Activated T-helper 2 cell treated with anti-CD3 and anti-CD28 coated beads, Interferon-gamma antibody, Interleukin-2, Interleukin-4, amounts not matched to agents 10 μg/mL and 5 μg/mL and 100 μg/mL, durations not matched to agents 14 hours and 24 hours and 36 hours (primary cell): ENCODE data around the gene ZNF793. TPM values are rescaled to one million over a fixed set of nuclear protein-coding genes. Genes with fewer than 3 reads are reported as not detected.

Source experiments
- total RNA-seq: library from RNA; stranded (reverse); gene quantifications from 2 replicates; pipeline ENCODE4 v1.2.3, GENCODE V29; 2022

The ZNF793 gene
- total RNA-seq, 1 donor from 2014 or later = 0.66 TPM

Other genes with a start within 250 kb of the ZNF793 start
- gene ZNF527, start 135.8 kb upstream of the ZNF793 start, total RNA-seq = 3.2 TPM in 2 replicates
- gene ZNF569, start 39.5 kb upstream of the ZNF793 start, total RNA-seq = 3.5 and 3.8 TPM in 2 replicates
- 2.3 and 2.6 TPM in 2 replicates for gene ZNF570, start 37.6 kb upstream of the ZNF793 start, total RNA-seq
- 0.50 and 0.67 TPM in 2 replicates for gene ZNF571, start 87.9 kb downstream of the ZNF793 start, total RNA-seq
- 0.41 and 0.46 TPM in 2 replicates for gene ZNF540, start 87.9 kb downstream of the ZNF793 start, total RNA-seq
- gene ZFP30, start 148.5 kb downstream of the ZNF793 start, total RNA-seq = 10.4 and 12.2 TPM in 2 replicates
- gene ZNF607, start 212.8 kb downstream of the ZNF793 start, total RNA-seq = 2.7 and 3.0 TPM in 2 replicates